HCT116 (cell line): ENCODE data around the gene AAMP.

ENCODE experiments used
- EGR1 ChIP-seq: IDR thresholded peaks from 2 replicates; pipeline ENCODE4 v1.6.1; 2012; ENCODE audit warnings: low read depth
- POLR2A ChIP-seq: IDR thresholded peaks from 2 replicates; pipeline ENCODE4 v1.7.0; 2011; ENCODE audit warnings: borderline replicate concordance; ENCODE audit not compliant: insufficient read depth, insufficient read length; ENCODE audit errors: extremely low read depth
- POLR2AphosphoS5 ChIP-seq: IDR thresholded peaks from 2 replicates; pipeline ENCODE4 v1.6.1; 2011; ENCODE audit warnings: mild to moderate bottlenecking, low read depth, low read length, moderate library complexity
- RAD21 ChIP-seq: IDR thresholded peaks from 2 replicates; pipeline ENCODE4 v1.6.1; 2012; ENCODE audit warnings: low read depth, mild to moderate bottlenecking
- YY1 ChIP-seq: IDR thresholded peaks from 2 replicates; pipeline ENCODE4 v1.6.1; 2011; ENCODE audit warnings: low read length, low read depth, moderate library complexity, mild to moderate bottlenecking; ENCODE audit not compliant: insufficient replicate concordance; ENCODE audit errors: extremely low read depth
- TF ChIP-seq, protein P1 (sequence below), 3 experiments: fragments of 200-600 bp in 1 of 3; sonication (generic) in 1 of 3; IDR thresholded peaks in 2 of 3; conservative IDR thresholded peaks in 1 of 3; 2 replicates each; pipeline ENCODE4 v1.5.1; 2012 to 2017; ENCODE audit warnings: low read depth in 2 of 3, low read length in 2 of 3, antibody characterized with exemption in 1 of 3, borderline replicate concordance in 1 of 3, control low read depth in 1 of 3, mild to moderate bottlenecking in 1 of 3, mixed read lengths in 1 of 3, mixed run types in 1 of 3, moderate library complexity in 1 of 3; ENCODE audit not compliant: insufficient read depth in 1 of 3
- TF ChIP-seq, protein P2 (sequence below): IDR thresholded peaks from 2 replicates; pipeline ENCODE4 v1.6.1; 2012; ENCODE audit warnings: low read depth
- TF ChIP-seq, protein P3 (sequence below): IDR thresholded peaks from 2 replicates; pipeline ENCODE4 v1.6.1; 2011; ENCODE audit warnings: mild to moderate bottlenecking, low read length, moderate library complexity; ENCODE audit not compliant: insufficient replicate concordance; ENCODE audit errors: extremely low read depth

DNA sequence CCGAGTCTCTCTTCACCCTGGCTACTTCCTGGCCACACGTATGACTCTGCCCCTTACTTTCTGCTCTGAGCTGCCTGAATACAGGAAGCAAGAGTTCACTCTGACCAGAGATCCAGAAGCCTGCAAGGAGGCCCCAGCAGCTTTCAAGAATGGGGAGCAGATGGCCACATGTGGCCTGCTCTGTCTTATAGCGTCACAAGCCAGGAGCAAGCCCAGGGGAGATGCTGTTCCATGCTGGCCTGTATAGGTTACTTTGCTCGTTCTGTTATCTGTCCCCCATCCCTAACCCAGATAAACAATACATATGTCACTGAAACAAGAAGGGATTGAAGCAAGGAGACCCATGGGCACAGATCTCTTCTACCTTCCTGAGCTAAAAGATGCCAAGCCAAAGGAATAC lies 4.6 kb upstream of the AAMP start:
- TF ChIP-seq, protein P1, sequence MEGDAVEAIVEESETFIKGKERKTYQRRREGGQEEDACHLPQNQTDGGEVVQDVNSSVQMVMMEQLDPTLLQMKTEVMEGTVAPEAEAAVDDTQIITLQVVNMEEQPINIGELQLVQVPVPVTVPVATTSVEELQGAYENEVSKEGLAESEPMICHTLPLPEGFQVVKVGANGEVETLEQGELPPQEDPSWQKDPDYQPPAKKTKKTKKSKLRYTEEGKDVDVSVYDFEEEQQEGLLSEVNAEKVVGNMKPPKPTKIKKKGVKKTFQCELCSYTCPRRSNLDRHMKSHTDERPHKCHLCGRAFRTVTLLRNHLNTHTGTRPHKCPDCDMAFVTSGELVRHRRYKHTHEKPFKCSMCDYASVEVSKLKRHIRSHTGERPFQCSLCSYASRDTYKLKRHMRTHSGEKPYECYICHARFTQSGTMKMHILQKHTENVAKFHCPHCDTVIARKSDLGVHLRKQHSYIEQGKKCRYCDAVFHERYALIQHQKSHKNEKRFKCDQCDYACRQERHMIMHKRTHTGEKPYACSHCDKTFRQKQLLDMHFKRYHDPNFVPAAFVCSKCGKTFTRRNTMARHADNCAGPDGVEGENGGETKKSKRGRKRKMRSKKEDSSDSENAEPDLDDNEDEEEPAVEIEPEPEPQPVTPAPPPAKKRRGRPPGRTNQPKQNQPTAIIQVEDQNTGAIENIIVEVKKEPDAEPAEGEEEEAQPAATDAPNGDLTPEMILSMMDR (IDR thresholded peaks at IDR 0.05 in 2 of 3, conservative IDR thresholded peaks at IDR 0.05 in 1 of 3; ENCODE audit: borderline replicate concordance in 1 of 3, insufficient read depth in 1 of 3, low read depth in 2 of 3, low read length in 2 of 3), result no peak
- no peak for TF ChIP-seq EGR1
- no peak for TF ChIP-seq POLR2A
- TF ChIP-seq, protein P2, sequence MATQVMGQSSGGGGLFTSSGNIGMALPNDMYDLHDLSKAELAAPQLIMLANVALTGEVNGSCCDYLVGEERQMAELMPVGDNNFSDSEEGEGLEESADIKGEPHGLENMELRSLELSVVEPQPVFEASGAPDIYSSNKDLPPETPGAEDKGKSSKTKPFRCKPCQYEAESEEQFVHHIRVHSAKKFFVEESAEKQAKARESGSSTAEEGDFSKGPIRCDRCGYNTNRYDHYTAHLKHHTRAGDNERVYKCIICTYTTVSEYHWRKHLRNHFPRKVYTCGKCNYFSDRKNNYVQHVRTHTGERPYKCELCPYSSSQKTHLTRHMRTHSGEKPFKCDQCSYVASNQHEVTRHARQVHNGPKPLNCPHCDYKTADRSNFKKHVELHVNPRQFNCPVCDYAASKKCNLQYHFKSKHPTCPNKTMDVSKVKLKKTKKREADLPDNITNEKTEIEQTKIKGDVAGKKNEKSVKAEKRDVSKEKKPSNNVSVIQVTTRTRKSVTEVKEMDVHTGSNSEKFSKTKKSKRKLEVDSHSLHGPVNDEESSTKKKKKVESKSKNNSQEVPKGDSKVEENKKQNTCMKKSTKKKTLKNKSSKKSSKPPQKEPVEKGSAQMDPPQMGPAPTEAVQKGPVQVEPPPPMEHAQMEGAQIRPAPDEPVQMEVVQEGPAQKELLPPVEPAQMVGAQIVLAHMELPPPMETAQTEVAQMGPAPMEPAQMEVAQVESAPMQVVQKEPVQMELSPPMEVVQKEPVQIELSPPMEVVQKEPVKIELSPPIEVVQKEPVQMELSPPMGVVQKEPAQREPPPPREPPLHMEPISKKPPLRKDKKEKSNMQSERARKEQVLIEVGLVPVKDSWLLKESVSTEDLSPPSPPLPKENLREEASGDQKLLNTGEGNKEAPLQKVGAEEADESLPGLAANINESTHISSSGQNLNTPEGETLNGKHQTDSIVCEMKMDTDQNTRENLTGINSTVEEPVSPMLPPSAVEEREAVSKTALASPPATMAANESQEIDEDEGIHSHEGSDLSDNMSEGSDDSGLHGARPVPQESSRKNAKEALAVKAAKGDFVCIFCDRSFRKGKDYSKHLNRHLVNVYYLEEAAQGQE, result no peak
- TF ChIP-seq, protein P3, sequence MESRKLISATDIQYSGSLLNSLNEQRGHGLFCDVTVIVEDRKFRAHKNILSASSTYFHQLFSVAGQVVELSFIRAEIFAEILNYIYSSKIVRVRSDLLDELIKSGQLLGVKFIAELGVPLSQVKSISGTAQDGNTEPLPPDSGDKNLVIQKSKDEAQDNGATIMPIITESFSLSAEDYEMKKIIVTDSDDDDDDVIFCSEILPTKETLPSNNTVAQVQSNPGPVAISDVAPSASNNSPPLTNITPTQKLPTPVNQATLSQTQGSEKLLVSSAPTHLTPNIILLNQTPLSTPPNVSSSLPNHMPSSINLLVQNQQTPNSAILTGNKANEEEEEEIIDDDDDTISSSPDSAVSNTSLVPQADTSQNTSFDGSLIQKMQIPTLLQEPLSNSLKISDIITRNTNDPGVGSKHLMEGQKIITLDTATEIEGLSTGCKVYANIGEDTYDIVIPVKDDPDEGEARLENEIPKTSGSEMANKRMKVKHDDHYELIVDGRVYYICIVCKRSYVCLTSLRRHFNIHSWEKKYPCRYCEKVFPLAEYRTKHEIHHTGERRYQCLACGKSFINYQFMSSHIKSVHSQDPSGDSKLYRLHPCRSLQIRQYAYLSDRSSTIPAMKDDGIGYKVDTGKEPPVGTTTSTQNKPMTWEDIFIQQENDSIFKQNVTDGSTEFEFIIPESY, result no peak
- TF ChIP-seq POLR2AphosphoS5, result no peak; the same call in 1 of the 2 replicates
- TF ChIP-seq YY1, result no peak
- TF ChIP-seq RAD21, result no peak
